HG03565 (cell line): Measurements from ENCODE around the gene CTNND2.
"Not testable (repeated sequence)": the region's sequence is repeated elsewhere in the genome, so short reads cannot be mapped to it uniquely, and the experiment has no call there.

Source experiments
- ATAC-seq: cut with Tn5 transposase; IDR thresholded peaks from one replicate; pipeline ENCODE4 v1.9.1; 2021; ENCODE audit warnings: mild to moderate bottlenecking, moderate library complexity; ENCODE audit not compliant: unreplicated experiment

CTNND2 gene

DNA sequence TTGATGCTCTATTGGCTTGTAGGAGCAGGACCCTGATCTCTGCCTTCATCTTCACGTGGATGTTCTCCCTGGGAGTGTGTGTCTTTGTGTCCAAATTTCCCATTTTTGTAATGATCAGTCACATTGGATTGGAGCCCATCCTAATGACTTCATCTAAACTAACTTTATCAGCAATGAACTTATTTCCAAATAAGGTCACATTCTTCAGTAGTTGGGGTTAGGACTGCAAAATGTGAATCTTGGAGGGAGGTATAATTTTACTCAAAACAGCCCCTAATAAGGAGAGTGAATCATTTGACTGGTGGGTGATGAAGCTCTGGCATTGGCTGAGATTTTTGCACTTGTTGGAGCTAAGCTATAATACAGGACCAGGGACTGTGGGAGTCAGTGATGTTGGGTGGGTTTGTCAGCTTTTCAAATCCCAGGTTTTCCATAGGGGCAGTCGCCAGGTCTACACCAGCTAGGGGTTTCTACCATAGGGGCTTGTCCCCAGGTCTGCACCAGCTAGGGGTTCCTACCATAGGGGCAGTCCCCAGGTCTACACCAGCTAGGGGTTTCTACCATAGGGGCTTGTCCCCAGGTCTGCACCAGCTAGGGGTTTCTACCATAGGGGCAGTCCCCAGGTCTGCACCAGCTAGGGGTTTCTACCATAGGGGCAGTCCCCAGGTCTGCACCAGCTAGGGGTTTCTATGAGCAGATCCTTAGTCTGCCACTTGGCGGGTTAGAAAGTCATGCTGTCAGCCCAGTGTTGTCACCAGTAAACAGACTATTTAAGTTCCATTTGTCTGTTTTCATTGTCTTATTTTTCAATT, 760.6 kb downstream of the CTNND2 start:
- ATAC-seq: peak; percentile 42

DNA sequence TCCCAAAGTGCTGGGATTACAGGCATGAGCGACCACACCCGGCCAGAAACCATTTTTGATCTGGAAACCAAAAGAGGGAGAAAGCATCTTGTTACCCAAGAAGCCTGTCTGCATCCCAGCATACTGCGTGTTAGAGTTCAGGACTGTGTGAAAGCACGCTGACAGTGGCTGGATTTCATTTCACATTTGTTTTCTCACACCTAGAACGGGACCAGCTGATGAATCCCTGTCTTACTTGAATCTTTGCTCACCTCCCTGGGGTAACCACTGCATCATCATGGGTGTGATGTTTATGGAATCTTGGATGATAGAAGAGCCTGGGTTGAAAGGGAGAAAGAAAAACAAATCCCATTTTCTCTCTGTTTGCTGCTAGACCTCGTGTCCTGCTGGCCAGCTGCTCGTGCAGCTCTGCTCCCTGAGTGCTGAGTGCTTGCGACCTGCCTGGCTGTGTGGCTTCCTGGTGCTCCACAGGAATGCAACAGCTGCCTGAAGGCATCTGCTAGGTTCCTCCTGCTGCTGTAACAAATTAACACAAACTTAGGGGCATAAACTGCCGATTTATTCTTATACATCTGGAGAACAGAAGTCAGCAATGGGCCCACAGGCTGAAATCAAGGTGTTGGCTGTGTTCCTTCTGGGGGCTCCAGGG, 764.9 kb downstream of the CTNND2 start:
- ATAC-seq: no peak

DNA sequence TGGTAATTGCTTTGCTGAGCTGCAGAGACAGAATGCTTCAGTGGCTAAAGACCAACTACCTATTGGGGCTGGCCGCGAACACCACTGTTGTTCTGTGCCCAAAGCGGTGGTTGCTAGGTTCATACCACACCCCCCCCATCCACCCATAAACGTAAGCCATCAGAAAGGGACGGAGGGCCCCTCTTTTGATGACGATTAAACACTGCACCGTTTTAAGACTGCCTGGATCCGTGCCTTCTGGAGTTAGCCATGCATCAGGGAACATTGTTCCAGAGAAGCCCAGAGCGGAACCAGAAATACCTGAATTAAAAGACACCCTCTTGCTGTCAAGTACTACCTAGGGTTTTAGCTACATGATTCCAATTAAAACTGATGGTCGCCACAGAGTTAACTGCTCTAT, 774.1 kb downstream of the CTNND2 start:
- ATAC-seq: no peak

DNA sequence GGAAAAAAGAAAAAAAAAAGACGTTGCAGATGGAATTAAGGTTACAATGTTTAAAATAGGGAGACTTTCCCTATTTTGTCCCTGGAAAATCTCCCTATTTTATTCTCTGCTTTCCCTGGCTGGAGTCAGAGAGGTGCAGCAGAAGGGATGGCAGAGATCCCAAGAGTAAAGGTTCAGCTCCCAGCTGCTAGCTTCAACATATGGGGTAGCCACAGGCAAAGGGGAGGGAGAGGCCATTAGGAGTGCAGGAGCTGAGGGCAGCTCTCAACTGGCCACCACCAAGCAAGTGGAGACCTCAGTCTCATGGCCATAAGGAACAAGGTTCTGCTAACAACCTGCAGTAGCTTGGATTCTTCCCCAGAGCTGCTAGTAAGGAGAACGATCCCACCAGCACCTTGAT, 776.2 kb downstream of the CTNND2 start:
- no peak for ATAC-seq

- ATAC-seq: no peak
These were observed 777.4 kb downstream of the CTNND2 start for GRCh38 chr5:11126844-11127243.

DNA sequence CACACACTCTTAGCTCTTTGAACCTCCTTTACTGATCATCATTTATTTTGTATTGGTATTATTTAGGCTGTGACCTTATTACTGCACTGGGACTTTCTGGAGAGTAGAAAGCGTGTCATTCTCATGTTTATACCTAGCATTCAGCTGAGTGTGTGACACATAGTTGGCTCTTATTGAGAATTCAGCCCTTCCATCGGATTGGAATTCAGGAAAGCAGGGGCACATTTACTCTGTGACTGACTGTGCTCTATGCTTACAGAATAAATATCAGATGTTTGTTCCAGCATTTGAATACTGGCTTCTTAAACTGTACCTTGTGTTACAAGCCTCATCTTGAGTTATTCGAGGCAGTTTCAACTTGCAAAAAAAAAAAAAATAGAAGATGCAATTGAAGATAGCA, 782.4 kb downstream of the CTNND2 start:
- no peak for ATAC-seq

DNA sequence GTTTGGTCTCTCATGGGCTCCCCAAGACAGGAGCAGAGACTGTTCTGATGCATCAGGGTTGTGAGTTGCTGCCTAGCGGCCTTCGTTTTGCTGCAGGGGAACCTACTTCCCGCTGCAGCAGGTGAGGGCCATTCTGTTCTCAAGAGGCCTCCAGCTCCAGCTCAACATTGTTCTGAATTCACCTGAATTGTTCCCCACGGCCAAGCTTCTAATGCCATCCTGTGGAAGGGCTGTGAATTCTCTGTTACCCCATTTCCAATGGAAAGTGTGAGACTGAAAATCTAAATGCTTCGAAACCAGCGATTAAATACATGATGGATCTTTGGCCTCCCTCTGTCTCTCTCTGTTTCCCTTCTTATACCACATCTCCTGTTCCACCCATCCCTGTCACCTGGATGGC, 794.1 kb downstream of the CTNND2 start:
- ATAC-seq: no peak

DNA sequence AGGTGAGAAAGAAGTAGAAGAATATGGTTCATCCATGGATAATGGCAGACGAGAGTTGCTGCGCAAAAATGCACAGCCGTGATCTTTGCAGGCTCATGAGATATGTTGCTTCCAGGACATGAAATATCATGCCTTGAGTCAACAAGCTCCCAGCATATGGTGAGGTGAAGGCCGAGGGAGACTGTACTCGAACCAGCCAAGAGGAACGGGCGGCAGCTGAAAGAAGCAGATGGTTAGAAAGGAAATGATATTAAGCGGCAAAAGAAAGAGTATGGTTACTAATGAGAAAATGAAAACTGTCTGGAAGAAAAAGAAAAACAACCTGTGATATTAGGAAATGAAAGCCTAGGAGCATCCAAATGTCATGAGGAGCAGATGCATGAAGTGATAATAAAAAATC, 798.5 kb downstream of the CTNND2 start:
- ATAC-seq: no peak

- no peak for ATAC-seq
These were observed 799.6 kb downstream of the CTNND2 start for GRCh38 chr5:11104651-11105112.

DNA sequence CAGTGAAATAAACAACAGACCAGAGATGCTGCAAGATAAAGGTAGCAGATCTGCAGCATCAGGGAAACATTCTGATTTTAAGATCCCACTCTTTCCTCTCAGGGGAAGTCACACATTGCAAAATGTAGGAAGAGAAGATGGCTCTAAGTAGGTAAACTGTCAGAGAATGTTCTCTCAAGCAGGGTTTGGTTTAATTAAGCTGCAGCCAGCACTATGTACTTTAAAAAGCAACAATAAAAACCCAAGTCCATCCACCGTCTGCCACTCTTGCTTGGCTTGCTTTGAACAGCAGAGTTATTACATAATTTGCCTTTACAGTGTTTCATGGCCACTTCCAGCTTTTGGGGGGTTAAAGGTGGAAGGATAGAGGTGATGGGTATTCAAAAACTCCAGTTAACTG, 800.0 kb downstream of the CTNND2 start:
- ATAC-seq: no peak

GRCh38 chr5:11084111-11084510, 820.1 kb downstream of the CTNND2 start:
- no peak for ATAC-seq

GRCh38 chr5:11082404-11082945, 821.8 kb downstream of the CTNND2 start:
- no peak for ATAC-seq

- no peak for ATAC-seq
These were observed 827.2 kb downstream of the CTNND2 start for GRCh38 chr5:11076945-11077613.

DNA sequence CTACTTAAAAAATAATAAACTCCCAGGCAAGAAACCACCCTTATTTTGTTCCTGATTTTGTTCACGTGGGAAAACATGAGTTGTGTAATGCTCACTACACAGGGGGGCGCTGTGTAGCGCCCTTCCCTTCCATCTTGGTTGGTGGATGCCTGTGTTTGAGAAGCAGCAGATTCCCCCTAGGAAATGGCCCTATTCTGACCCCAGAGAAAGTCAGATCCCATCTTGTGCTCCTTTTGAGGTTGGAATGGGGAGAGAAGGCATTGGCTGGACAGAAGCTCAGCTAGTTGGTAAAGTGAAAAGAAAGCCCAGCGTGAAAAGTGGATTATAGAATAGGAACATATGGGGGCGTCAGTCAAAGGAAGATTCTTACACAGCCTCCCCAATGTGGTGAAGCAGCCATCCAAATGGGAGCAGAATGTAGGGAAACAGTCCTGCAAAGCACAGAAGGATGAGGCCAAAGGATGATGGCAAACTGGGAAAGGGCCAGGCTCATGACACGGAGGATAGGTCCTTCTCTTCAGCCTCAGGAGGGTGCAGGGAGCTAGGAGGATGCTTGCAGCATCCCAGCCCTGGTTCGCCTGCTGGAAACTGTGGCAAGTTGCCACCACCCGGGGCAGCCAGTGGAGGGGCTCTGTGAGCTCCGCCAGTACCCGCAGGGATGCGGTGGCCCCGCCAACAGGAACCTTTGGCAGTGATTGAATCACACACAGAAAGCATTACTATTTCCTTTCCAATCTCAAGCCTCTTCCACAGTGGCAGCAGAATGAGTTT, 829.0 kb downstream of the CTNND2 start:
- no peak for ATAC-seq

DNA sequence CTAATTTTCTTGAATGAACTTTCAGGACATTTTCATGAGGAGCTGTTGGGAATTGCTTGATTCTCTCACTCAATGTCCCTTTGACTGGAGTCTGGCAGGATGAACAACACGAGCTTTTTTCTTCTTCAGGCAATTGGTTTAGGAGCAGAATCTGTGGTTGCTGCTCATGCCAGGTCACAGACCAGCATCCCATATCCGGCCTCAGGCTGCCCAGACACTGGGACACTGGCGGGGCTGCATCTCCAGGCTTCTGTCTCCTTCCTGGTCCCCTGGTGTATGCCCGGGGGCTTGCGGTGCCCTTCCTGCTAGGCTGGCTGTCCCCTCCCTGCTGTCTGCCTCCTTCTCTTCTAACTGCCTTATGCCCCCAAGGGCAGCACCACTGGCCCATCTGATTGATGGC, 831.7 kb downstream of the CTNND2 start:
- ATAC-seq: no peak

DNA sequence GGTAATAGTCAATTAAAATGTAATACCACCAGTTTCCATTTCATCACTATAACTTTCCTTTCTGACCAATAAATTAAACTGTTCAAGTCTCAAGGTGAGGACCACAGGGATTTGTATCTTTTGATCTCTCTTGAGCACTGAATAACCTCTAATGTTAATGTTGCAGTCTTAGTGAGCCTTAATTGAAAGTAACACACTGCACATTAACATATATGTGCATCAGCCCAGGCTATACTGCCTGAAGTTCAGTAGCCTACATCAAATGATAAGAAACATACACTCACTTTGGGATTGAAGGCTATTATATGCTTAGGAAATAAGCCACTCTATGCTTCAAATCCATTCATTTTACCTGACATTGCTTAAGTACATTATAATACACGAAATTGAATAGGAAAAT, 832.2 kb downstream of the CTNND2 start:
- ATAC-seq: no peak

DNA sequence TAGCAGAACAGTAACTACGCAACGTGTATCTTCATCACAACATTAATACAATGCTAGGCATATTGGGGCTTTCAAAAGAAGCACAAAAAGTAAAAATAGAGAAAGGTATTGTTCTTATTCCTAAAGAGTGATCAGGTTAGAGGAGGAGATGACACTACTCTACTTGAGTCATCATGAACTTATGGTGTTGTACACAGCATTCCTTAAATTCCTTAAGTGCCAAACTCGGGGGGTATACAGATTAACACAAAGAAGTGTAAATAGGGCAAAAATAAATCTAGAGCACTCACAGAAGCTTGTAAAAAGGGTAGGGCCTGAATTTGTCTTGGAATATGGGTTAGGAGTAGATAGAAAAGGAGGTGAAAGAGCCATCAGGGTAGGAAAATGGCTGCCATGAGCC, 835.2 kb downstream of the CTNND2 start:
- ATAC-seq: no peak

DNA sequence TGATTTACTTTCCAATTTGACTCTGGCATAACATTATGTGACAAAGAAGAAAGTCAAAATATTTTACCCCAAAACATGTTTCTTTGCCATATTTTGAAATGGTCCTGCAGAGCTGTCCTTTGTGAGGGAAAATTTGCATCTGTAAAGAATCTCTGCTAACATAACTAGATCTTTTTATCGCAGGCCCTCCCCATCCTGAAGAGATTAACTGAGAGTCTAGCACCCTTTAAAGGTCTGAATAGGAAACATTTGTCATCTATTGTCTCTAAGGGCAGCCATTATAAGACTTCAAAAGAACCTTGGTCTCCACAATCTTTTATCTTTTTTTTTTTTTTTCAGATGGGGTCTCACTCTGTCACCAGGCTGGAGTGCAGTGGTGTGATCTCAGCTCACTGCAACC, 838.5 kb downstream of the CTNND2 start:
- not testable (repeated sequence) for ATAC-seq

DNA sequence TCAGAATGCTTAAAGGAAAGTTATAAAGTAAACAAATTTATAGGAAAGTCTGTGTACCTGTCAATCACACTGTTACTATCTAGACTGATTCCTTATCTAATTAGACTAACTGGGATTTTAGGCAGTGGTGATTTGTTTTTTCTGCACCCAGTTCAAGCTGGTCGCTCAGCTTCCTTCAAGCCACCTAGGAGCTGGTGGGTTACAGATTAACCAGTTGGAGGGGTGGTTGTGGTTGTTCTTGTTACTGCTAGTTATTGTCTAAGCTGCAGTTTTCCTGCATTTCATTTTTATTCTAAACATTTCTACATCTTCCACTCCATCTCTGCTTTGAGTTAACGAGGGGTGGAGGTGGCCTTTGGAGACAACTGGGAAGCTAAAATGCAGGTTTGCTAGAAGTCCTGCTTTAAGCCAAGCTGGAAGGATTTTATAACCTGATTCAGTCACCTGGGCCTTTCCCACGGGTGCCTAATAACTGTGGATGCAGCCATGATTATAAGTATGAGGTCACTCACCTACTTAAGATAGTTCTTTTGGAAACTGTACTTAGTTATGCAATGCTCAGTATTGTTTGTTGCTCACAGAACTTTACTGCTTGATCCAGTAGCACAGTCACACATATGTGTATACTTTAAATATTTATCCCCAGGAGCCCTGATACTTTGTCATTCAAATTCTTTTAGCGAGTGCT, 839.3 kb downstream of the CTNND2 start:
- no peak for ATAC-seq

GRCh38 chr5:11062397-11062796, 841.8 kb downstream of the CTNND2 start:
- ATAC-seq: no peak
